Smooth muscle cell (in vitro differentiated cells): ENCODE measurements around the gene MRPL36. TPM values are rescaled to one million over a fixed set of nuclear protein-coding genes. Genes with fewer than 3 reads are reported as not detected.

Source experiments
- DNase-seq: peaks from one replicate; lab custom pipeline; 2025; ENCODE audit not compliant: unreplicated experiment; lab: John Stamatoyannopoulos, UW
- H2AFZ ChIP-seq: fragments of 200-600 bp; sonication (generic); 2 replicates; pipeline ENCODE4 v1.6.0; 2016; ENCODE audit warnings: antibody characterized with exemption, low read depth, mild to moderate bottlenecking
- H3F3A ChIP-seq: fragments of 200-600 bp; sonication (generic); 2 replicates; pipeline ENCODE4 v1.6.0; 2017; ENCODE audit warnings: antibody characterized with exemption, low read depth
- H3K27ac ChIP-seq: fragments of 200-600 bp; sonication (generic); 2 replicates; pipeline ENCODE4 v1.5.1; 2016; ENCODE audit warnings: low read depth, mild to moderate bottlenecking
- H3K27me3 ChIP-seq: fragments of 200-600 bp; sonication (generic); 2 replicates; pipeline ENCODE4 v1.6.1; 2016; ENCODE audit warnings: low read depth, mild to moderate bottlenecking
- H3K36me3 ChIP-seq: fragments of 200-600 bp; sonication (generic); 2 replicates; pipeline ENCODE4 v1.5.1; 2016; ENCODE audit warnings: low read depth
- H3K4me1 ChIP-seq: fragments of 200-600 bp; sonication (generic); 2 replicates; pipeline ENCODE4 v1.5.1; 2016; ENCODE audit warnings: low read depth
- H3K4me2 ChIP-seq: fragments of 200-600 bp; sonication (generic); 2 replicates; pipeline ENCODE4 v1.6.0; 2016; ENCODE audit warnings: mild to moderate bottlenecking
- H3K4me3 ChIP-seq: fragments of 200-600 bp; sonication (generic); 2 replicates; pipeline ENCODE4 v1.5.1; 2016; ENCODE audit warnings: mild to moderate bottlenecking
- H3K79me2 ChIP-seq: fragments of 200-600 bp; sonication (generic); 2 replicates; pipeline ENCODE4 v1.6.0; 2016; ENCODE audit warnings: low read depth, mild to moderate bottlenecking
- H3K9ac ChIP-seq: fragments of 200-600 bp; sonication (generic); 2 replicates; pipeline ENCODE4 v1.6.0; 2016; ENCODE audit warnings: low read depth
- H3K9me3 ChIP-seq: fragments of 200-600 bp; sonication (generic); replicated peaks from 2 replicates; pipeline ENCODE4 v1.5.1; 2016; ENCODE audit warnings: low read depth
- H4K20me1 ChIP-seq: fragments of 200-600 bp; sonication (generic); 2 replicates; pipeline ENCODE4 v1.6.0; 2016; ENCODE audit warnings: low read depth
- WGBS: methylation state at CpG from one replicate; pipeline ENCODE4 v1.1.7; 2016; ENCODE audit warnings: low lambda C conversion rate; 5-methylcytosine and 5-hydroxymethylcytosine counted together
- polyA plus RNA-seq: library from polyadenylated mRNA; unstranded; fragments of >200 nt; fragmentation: Nextera tagmentation; extraction: Ambion mirVana; gene quantifications from 2 replicates; pipeline ENCODE4 v1.2.1, GENCODE V29; 2016
- total RNA-seq: library from RNA; depleted of rRNA; stranded (reverse); fragments of >200 nt; gene quantifications from 2 replicates; pipeline ENCODE4 v1.2.3, GENCODE V29; 2014
- TF ChIP-seq, protein P1 (sequence below): fragments of 200-600 bp; sonication (generic); IDR thresholded peaks from 2 replicates; pipeline ENCODE4 v1.5.1; 2017; ENCODE audit warnings: borderline replicate concordance, mild to moderate bottlenecking, antibody characterized with exemption; ENCODE audit not compliant: insufficient read depth, poor library complexity, severe bottlenecking

The MRPL36 gene
- total and polyA plus RNA-seq, 2 experiments from 2014 or later = 42.9 to 110 TPM

DNA sequence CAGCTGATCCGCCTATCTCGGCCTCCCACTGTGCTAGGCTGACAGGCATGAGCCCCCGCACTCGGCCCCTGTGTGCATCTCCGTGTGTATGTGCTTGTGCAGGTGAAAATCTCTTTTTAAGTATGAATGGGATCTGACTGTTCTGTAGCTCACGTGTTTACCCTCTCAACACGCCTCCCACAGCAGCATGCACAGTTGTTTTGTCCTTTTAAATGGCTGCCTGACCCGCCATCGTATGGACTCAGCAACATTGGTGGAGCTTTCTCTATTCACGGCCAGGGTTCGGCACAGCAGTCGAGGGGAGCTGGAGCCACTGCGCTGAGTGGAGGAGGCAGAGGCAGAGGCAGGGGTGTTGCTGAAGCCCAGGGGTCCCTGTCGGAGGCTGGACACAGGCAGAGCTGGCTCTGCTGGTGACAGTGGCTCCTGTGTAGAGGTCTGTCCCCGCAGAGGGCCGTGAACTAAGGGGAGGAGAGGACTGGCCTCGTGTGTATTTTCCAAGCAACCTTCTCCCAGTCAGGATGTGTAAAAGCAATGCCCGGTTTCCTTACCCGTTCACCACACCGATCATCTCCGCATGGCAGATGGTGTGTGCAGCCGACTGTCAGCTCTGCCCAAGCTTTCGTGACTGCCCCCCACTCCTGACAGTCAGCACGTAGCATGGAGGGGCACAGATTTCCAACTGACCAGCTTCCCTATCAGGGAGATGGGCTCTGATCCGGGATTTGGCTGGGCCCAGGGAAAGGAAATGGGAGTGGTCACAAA, 37.3 kb downstream of the MRPL36 start:
- 88% methylated on average over 25 of the region's 25 CpGs for WGBS
- DNase-seq = no peak
- H3K27ac ChIP-seq = no peak overlapping the region
- H4K20me1 ChIP-seq = no peaks in the 10 kb centered on the region
- no peaks in the 10 kb centered on the region for H3K79me2 ChIP-seq
- no peaks in the 10 kb centered on the region for H3K36me3 ChIP-seq
- H3F3A ChIP-seq = no peaks in the 10 kb centered on the region
- H3K4me1 ChIP-seq = no peaks in the 10 kb centered on the region
- H3K4me2 ChIP-seq = no peak overlapping the region
- no peak overlapping the region for H3K9ac ChIP-seq
- H3K27me3 ChIP-seq = no peaks in the 10 kb centered on the region
- no peak overlapping the region for H2AFZ ChIP-seq
- H3K9me3 ChIP-seq = no peaks in the 10 kb centered on the region
- H3K4me3 ChIP-seq = no peak overlapping the region
- TF ChIP-seq, protein P1, sequence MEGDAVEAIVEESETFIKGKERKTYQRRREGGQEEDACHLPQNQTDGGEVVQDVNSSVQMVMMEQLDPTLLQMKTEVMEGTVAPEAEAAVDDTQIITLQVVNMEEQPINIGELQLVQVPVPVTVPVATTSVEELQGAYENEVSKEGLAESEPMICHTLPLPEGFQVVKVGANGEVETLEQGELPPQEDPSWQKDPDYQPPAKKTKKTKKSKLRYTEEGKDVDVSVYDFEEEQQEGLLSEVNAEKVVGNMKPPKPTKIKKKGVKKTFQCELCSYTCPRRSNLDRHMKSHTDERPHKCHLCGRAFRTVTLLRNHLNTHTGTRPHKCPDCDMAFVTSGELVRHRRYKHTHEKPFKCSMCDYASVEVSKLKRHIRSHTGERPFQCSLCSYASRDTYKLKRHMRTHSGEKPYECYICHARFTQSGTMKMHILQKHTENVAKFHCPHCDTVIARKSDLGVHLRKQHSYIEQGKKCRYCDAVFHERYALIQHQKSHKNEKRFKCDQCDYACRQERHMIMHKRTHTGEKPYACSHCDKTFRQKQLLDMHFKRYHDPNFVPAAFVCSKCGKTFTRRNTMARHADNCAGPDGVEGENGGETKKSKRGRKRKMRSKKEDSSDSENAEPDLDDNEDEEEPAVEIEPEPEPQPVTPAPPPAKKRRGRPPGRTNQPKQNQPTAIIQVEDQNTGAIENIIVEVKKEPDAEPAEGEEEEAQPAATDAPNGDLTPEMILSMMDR = no peak

DNA sequence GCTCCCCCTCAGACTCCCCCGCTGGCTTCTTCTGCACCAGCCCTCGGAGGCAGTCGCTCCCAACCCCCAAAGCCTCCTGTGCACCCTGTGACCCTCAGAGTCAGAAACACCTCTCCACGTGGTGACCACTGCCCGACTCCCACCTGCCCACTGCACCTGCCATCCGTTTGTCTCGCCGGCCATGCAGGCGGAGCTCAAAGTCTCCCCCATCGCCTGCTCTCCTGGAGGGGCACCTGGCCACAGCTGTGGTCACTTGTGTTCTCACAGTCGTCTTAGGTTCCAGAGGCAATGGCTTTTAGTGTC, 38.2 kb downstream of the MRPL36 start:
- Histone ChIP-seq H3K27ac (no peak overlapping the region), H4K20me1 (no peaks in the 10 kb centered on the region), H3K4me3 (no peak overlapping the region), H3K36me3 (no peaks in the 10 kb centered on the region), H3K4me1 (no peaks in the 10 kb centered on the region), H3K9me3 (no peaks in the 10 kb centered on the region), H2AFZ (no peak overlapping the region), H3K4me2 (no peak overlapping the region), H3K79me2 (no peaks in the 10 kb centered on the region), H3F3A (no peaks in the 10 kb centered on the region), H3K27me3 (no peaks in the 10 kb centered on the region), H3K9ac (no peak overlapping the region)
- WGBS = 92% methylated on average over 11 of the region's 11 CpGs
- TF ChIP-seq, protein P1 = no peak
- no peak for DNase-seq

DNA sequence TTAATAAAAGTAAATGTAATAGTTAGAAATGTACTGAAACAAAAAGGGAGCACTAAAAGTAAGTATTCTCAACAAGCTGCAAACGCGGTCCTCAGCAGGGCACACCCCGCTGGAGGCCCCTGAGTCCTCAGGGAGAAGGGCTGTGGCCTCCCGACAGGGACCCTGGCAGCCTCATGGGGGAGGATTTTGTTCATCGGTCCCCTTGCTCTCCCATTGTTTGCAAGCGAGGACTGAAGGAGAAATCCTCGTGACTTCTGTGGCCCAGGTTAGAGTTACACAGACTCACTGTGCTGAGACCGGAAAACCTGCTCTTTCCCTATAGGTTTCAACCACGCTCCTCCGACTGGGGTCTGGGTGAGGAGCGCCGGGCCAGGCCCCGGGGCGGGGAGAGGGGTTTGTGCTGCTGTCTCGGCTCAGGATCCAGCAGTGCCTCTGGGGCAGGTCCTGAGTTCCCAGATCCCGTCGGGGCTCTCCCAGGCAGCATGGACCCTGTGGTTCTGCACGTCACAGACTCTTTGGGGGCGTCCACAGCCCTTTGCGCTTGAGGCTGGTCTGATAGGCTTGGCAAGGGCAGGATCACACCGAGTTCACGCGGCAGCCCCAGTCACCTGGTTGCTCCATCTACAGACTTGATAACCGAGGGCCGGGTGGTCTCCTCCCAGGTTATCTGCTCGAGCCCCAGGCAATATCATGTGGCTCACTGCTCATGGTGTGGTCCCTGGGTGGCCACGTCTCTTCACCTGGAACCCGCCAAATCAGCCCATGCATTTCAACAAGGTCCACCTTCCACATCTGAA, 38.8 kb downstream of the MRPL36 start:
- no peaks in the 10 kb centered on the region for H3K27me3 ChIP-seq
- no peaks in the 10 kb centered on the region for H3K36me3 ChIP-seq
- no peak for DNase-seq
- no peak overlapping the region for H2AFZ ChIP-seq
- H4K20me1 ChIP-seq = no peaks in the 10 kb centered on the region
- no peak overlapping the region for H3K4me2 ChIP-seq
- TF ChIP-seq, protein P1 = no peak
- no peaks in the 10 kb centered on the region for H3K79me2 ChIP-seq
- no peaks in the 10 kb centered on the region for H3F3A ChIP-seq
- H3K4me1 ChIP-seq = no peaks in the 10 kb centered on the region
- 86% methylated on average over 28 of the region's 28 CpGs for WGBS
- H3K9me3 ChIP-seq = no peaks in the 10 kb centered on the region
- no peak overlapping the region for H3K27ac ChIP-seq
- no peak overlapping the region for H3K4me3 ChIP-seq
- H3K9ac ChIP-seq = no peak overlapping the region
